ENCODE measurements around the gene OVOL1. TPM values are rescaled to one million over a fixed set of nuclear protein-coding genes. Genes with fewer than 3 reads are reported as not detected.

Gene OVOL1
- total RNA-seq, result 1 to 10 TPM in 1 of 4 donors, not detected in 3; 1.0 TPM

- intact Hi-C loops (cut with DNase I; ENCODE audit: low total_unique reads), result no loop called here
- Histone ChIP-seq H3K9me3 (no peaks in the 10 kb centered on the region), H3K36me3 (no peaks in the 10 kb centered on the region), H3K27me3 (peaks cover 10 to 27% of the 10 kb centered on the region in 2 donors), H3K4me3 (peak within 1 kb of the TSS in 1 of 2 donors; percentile 14), H3K4me1 (peaks cover 0 to 8% of the 10 kb centered on the region in 2 donors), H3K27ac (no peak within 1 kb of the TSS)
- TF ChIP-seq POLR2A (IDR thresholded peaks at IDR 0.05), result peak in 1 of 2 donors; percentile 9
- no peak for TF ChIP-seq CTCF (IDR thresholded peaks at IDR 0.05)
- no peak for DNase-seq
These were observed at the start of gene OVOL1 for GRCh38 chr11:65786786-65787636. TSS of gene OVOL1 (plus strand) at chr11:65787063. CDS start at chr11:65787374, 311 bp downstream.

GRCh38 chr11:65739022-65739421 is 47.8 kb upstream of the OVOL1 start:
- no peaks in the 10 kb centered on the region for H3K27me3 ChIP-seq
- DNase-seq, result no peak
- no peak for TF ChIP-seq POLR2A (IDR thresholded peaks at IDR 0.05)
- TF ChIP-seq CTCF (IDR thresholded peaks at IDR 0.05), result no peak
- H3K4me3 ChIP-seq, result no peak overlapping the region
- intact Hi-C loops (cut with DNase I; ENCODE audit: low total_unique reads), result no loop called here
- H3K36me3 ChIP-seq, result no peaks in the 10 kb centered on the region
- H3K4me1 ChIP-seq, result no peaks in the 10 kb centered on the region
- no peaks in the 10 kb centered on the region for H3K9me3 ChIP-seq
- no peak overlapping the region for H3K27ac ChIP-seq

- H3K27me3 ChIP-seq, result no peaks in the 10 kb centered on the region
- no peaks in the 10 kb centered on the region for H3K36me3 ChIP-seq
- H3K9me3 ChIP-seq, result no peaks in the 10 kb centered on the region
- intact Hi-C loops (cut with DNase I; ENCODE audit: low total_unique reads), result no loop called here
- H3K4me1 ChIP-seq, result no peaks in the 10 kb centered on the region
- no peak overlapping the region for H3K4me3 ChIP-seq
- no peak overlapping the region for H3K27ac ChIP-seq
- DNase-seq, result no peak
- TF ChIP-seq CTCF (IDR thresholded peaks at IDR 0.05), result no peak
- no peak for TF ChIP-seq POLR2A (IDR thresholded peaks at IDR 0.05)
These were observed 45.7 kb upstream of the OVOL1 start for GRCh38 chr11:65741185-65741584.

- no peak for DNase-seq
- no peaks in the 10 kb centered on the region for H3K36me3 ChIP-seq
- H3K9me3 ChIP-seq, result no peaks in the 10 kb centered on the region
- no peak for TF ChIP-seq POLR2A (IDR thresholded peaks at IDR 0.05)
- no peak for TF ChIP-seq CTCF (IDR thresholded peaks at IDR 0.05)
- intact Hi-C loops (cut with DNase I; ENCODE audit: low total_unique reads), result no loop called here
- H3K4me3 ChIP-seq, result no peak overlapping the region
- no peaks in the 10 kb centered on the region for H3K4me1 ChIP-seq
- no peaks in the 10 kb centered on the region for H3K27me3 ChIP-seq
- no peak overlapping the region for H3K27ac ChIP-seq
These were observed 44.5 kb upstream of the OVOL1 start for GRCh38 chr11:65742353-65742752.

GRCh38 chr11:65743681-65744025 is 43.2 kb upstream of the OVOL1 start:
- TF ChIP-seq POLR2A (IDR thresholded peaks at IDR 0.05) (no peak), CTCF (IDR thresholded peaks at IDR 0.05) (no peak)
- Histone ChIP-seq H3K4me1 (no peaks in the 10 kb centered on the region), H3K36me3 (no peaks in the 10 kb centered on the region), H3K27ac (no peak overlapping the region), H3K27me3 (no peaks in the 10 kb centered on the region), H3K4me3 (no peak overlapping the region), H3K9me3 (no peaks in the 10 kb centered on the region)
- no peak for DNase-seq
- intact Hi-C loops (cut with DNase I; ENCODE audit: low total_unique reads), result no loop called here

Data from uterus (tissue), 4 donors.